RWPE1 (cell line): ENCODE results near the gene CACHD1.
A peak's percentile ranks its signal among the peaks of the same experiment; 100 is the strongest.

Experiments
- CTCF ChIA-PET: fragments of 350-600 bp; sonication (Branson Sonifier 250); formaldehyde crosslinking; extraction: SDS; loops from one replicate; lab custom pipeline; 2021; lab: Yijun Ruan, JAX
- POLR2A ChIA-PET: fragments of 400-600 bp; formaldehyde crosslinking; extraction: SDS; loops from one replicate; lab custom pipeline; 2020; ENCODE audit warnings: antibody characterized with exemption; ENCODE audit not compliant: low non-redundant PET; lab: Yijun Ruan, JAX
- DNase-seq: peaks from one replicate; pipeline ENCODE4 v3.0.0; 2012; ENCODE audit warnings: low spot score
- H3K27ac ChIP-seq: fragments of 450-650 bp; 2 replicates; pipeline ENCODE4 v1.5.1; 2017
- TF ChIP-seq, protein P1 (sequence below): fragments of 450-650 bp; conservative IDR thresholded peaks from 2 replicates; pipeline ENCODE4 v1.5.1; 2017; ENCODE audit warnings: low read depth, mild to moderate bottlenecking

Gene CACHD1

GRCh38 chr1:64451440-64451839 lies 18.5 kb upstream of the CACHD1 start:
- POLR2A ChIA-PET, result no interaction called here

GRCh38 chr1:64453688-64454087 lies 16.2 kb upstream of the CACHD1 start:
- TF ChIP-seq, protein P1, sequence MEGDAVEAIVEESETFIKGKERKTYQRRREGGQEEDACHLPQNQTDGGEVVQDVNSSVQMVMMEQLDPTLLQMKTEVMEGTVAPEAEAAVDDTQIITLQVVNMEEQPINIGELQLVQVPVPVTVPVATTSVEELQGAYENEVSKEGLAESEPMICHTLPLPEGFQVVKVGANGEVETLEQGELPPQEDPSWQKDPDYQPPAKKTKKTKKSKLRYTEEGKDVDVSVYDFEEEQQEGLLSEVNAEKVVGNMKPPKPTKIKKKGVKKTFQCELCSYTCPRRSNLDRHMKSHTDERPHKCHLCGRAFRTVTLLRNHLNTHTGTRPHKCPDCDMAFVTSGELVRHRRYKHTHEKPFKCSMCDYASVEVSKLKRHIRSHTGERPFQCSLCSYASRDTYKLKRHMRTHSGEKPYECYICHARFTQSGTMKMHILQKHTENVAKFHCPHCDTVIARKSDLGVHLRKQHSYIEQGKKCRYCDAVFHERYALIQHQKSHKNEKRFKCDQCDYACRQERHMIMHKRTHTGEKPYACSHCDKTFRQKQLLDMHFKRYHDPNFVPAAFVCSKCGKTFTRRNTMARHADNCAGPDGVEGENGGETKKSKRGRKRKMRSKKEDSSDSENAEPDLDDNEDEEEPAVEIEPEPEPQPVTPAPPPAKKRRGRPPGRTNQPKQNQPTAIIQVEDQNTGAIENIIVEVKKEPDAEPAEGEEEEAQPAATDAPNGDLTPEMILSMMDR, result no peak
- POLR2A ChIA-PET, result no interaction called here
- no peak for DNase-seq
- no peak overlapping the region for H3K27ac ChIP-seq
- CTCF ChIA-PET, result no interaction called here

More at GRCh38 chr1:64451440-64451839, 18.5 kb upstream of the CACHD1 start:
- no peak overlapping the region for H3K27ac ChIP-seq
- CTCF ChIA-PET, result no interaction called here
- TF ChIP-seq, protein P1, result no peak
- DNase-seq, result no peak

- POLR2A ChIA-PET, result no interaction called here
- DNase-seq, result no peak
- CTCF ChIA-PET, result interaction anchor here (0.6 kb wide), 1 partner anchor 176 kb away, joined by 3 read pairs; no protein-coding TSS in a partner anchor
- H3K27ac ChIP-seq, result no peak overlapping the region
- TF ChIP-seq, protein P1, result no peak
These were observed 11.0 kb upstream of the CACHD1 start for GRCh38 chr1:64458915-64459314.

GRCh38 chr1:64459743-64460142 lies 10.2 kb upstream of the CACHD1 start:
- H3K27ac ChIP-seq, result no peak overlapping the region
- DNase-seq, result no peak
- ChIA-PET CTCF (no interaction called here), POLR2A (no interaction called here)
- TF ChIP-seq, protein P1, result no peak

DNA sequence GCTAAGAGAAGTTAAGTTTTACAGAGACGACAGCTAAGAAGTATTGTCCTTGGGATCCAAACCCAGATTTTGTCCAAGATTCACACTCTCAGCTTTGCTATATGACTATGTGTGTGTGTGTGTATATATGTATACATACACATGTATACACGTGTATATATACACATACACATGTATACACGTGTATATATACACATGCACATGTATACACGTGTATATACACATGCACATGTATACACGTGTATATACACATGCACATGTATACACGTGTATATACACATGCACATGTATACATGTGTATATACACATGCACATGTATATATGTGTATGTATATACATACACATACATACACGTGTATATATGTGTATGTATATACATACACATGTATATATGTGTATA lies 3.9 kb upstream of the CACHD1 start:
- ChIA-PET CTCF (no interaction called here), POLR2A (no interaction called here)
- no peak overlapping the region for H3K27ac ChIP-seq
- DNase-seq, result no peak
- TF ChIP-seq, protein P1, result no peak

GRCh38 chr1:64469116-64469976 lies 583 bp upstream of the CACHD1 start:
- TF ChIP-seq, protein P1, result no peak
- CTCF ChIA-PET, result no interaction called here
- peak overlapping the region; percentile 56; the same call in 1 of the 2 replicates for H3K27ac ChIP-seq
- no peak for DNase-seq
- POLR2A ChIA-PET, result no interaction called here
